HFFc6 (cell line): ENCODE measurements around the gene SNX9. TPM values are rescaled to one million over a fixed set of nuclear protein-coding genes. Genes with fewer than 3 reads are reported as not detected.
A peak's percentile ranks its signal among the peaks of the same experiment; 100 is the strongest.
"Not testable (repeated sequence)": the region's sequence is repeated elsewhere in the genome, so short reads cannot be mapped to it uniquely, and the experiment has no call there.

ENCODE experiments used
- DNase-seq: peaks from one replicate; pipeline ENCODE4 v3.0.0-alpha.2; 2018
- H3K27ac Mint-ChIP-seq: 2 replicates; pipeline ENCODE4 v1.8.0; 2020; ENCODE audit warnings: mild to moderate bottlenecking, mixed read lengths
- H3K27me3 Mint-ChIP-seq: 2 replicates; pipeline ENCODE4 v1.8.0; 2021; ENCODE audit warnings: mild to moderate bottlenecking, moderate library complexity, mixed read lengths; ENCODE audit not compliant: insufficient read depth
- H3K36me3 Mint-ChIP-seq: 2 replicates; pipeline ENCODE4 v1.8.0; 2021; ENCODE audit warnings: low read depth, mixed read lengths
- H3K4me1 Mint-ChIP-seq: 2 replicates; pipeline ENCODE4 v1.8.0; 2020; ENCODE audit warnings: low read depth, mixed read lengths
- H3K4me3 Mint-ChIP-seq: 2 replicates; pipeline ENCODE4 v1.8.0; 2020; ENCODE audit warnings: mild to moderate bottlenecking, moderate library complexity, mixed read lengths
- H3K9me3 Mint-ChIP-seq: 2 replicates; pipeline ENCODE4 v1.8.0; 2020; ENCODE audit warnings: mild to moderate bottlenecking, mixed read lengths
- CTCF ChIP-seq: fragments of 200-600 bp; sonication (generic); IDR thresholded peaks from 2 replicates; pipeline ENCODE4 v1.5.0; 2021; ENCODE audit warnings: antibody characterized with exemption, mild to moderate bottlenecking
- total RNA-seq, 6 experiments: library from RNA; stranded (reverse); fragmentation: NEBNext Ultra II Directional; extraction: Animal tissue kit (Norgen Biotek cat#: 25700); gene quantifications; 2 replicates in 1 of 6; 3 replicates in 5 of 6; pipeline ENCODE4 v1.2.3, GENCODE V29; 2021

Gene SNX9
- total RNA-seq, 6 experiments from 2014 or later: 37.2 to 46.6 (median 40.9) TPM

GRCh38 chr6:157842212-157842611 lies 19.2 kb downstream of the SNX9 start:
- no peak for DNase-seq
- Mint-ChIP-seq H3K4me3 (no peak overlapping the region), H3K27me3 (no peaks in the 10 kb centered on the region; the same call in 1 of the 2 replicates), H3K36me3 (no peaks in the 10 kb centered on the region), H3K4me1 (peaks cover 86% of the 10 kb centered on the region), H3K9me3 (no peaks in the 10 kb centered on the region), H3K27ac (no peak overlapping the region)
- TF ChIP-seq CTCF: no peak

- DNase-seq, H3K36me3 Mint-ChIP-seq, H3K9me3 Mint-ChIP-seq, H3K4me3 Mint-ChIP-seq, H3K27me3 Mint-ChIP-seq: not testable (repeated sequence)
- peak overlapping the region; percentile 33 for H3K27ac Mint-ChIP-seq
- peaks cover 70% of the 10 kb centered on the region for H3K4me1 Mint-ChIP-seq
Observed at GRCh38 chr6:157844196-157844595, 21.1 kb downstream of the SNX9 start.

- no peak for TF ChIP-seq CTCF
- Mint-ChIP-seq H3K4me1 (peaks cover 68% of the 10 kb centered on the region), H3K9me3 (no peaks in the 10 kb centered on the region), H3K27me3 (no peaks in the 10 kb centered on the region; the same call in 1 of the 2 replicates), H3K36me3 (no peaks in the 10 kb centered on the region), H3K4me3 (peak overlapping the region; percentile 15; the same call in 1 of the 2 replicates), H3K27ac (peak overlapping the region; percentile 62)
- no peak for DNase-seq
Observed at GRCh38 chr6:157845493-157846259, 22.6 kb downstream of the SNX9 start.

GRCh38 chr6:157847846-157848245 lies 24.8 kb downstream of the SNX9 start:
- Mint-ChIP-seq H3K27ac (no peak overlapping the region), H3K4me3 (no peak overlapping the region), H3K36me3 (peaks cover 11% of the 10 kb centered on the region), H3K27me3 (no peaks in the 10 kb centered on the region; the same call in 1 of the 2 replicates), H3K9me3 (peaks cover 6% of the 10 kb centered on the region), H3K4me1 (peaks cover 50% of the 10 kb centered on the region)
- no peak for DNase-seq
- TF ChIP-seq CTCF: no peak

GRCh38 chr6:157848693-157849092 lies 25.6 kb downstream of the SNX9 start:
- peaks cover 50% of the 10 kb centered on the region for H3K4me1 Mint-ChIP-seq

More at GRCh38 chr6:157848693-157849092, 25.6 kb downstream of the SNX9 start:
- TF ChIP-seq CTCF: no peak
- Mint-ChIP-seq H3K9me3 (peaks cover 15% of the 10 kb centered on the region), H3K36me3 (peaks cover 19% of the 10 kb centered on the region), H3K27me3 (no peaks in the 10 kb centered on the region; the same call in 1 of the 2 replicates), H3K27ac (no peak overlapping the region), H3K4me3 (no peak overlapping the region)
- no peak for DNase-seq
